GM21825 (cell line): ENCODE data around the gene CCL19.

ENCODE experiments used
- ATAC-seq: cut with Tn5 transposase; IDR thresholded peaks from one replicate; pipeline ENCODE4 v1.9.1; 2021; ENCODE audit warnings: mild to moderate bottlenecking, moderate library complexity; ENCODE audit not compliant: unreplicated experiment

Gene CCL19

DNA sequence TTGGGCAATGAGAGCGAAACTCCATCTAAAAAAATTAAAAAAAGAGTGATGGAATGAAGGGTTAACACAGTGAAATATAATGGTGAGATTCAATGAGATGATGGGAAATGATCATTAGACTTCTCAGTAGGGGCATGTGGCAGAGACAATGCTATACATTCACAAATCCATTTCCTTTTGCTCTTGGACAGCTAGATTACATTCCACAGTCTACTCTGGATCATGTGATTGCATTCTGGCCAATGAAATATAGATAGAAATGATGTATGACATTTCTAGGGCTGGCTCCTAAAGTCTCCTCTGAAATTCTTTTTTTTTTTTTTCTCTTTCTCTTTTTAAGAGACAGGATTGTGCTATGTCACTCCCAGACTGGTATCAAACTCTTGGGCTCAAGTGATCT is 48.4 kb downstream of the CCL19 start:
- no peak for ATAC-seq
